Endometrial microvascular endothelial cells (primary cell): ENCODE measurements around the gene IFIT5. TPM values are rescaled to one million over a fixed set of nuclear protein-coding genes. Genes with fewer than 3 reads are reported as not detected.
"Not testable (repeated sequence)": the region's sequence is repeated elsewhere in the genome, so short reads cannot be mapped to it uniquely, and the experiment has no call there.

Source experiments
- in situ Hi-C: cut with HindIII; loops from 2 replicates; pipeline ENCODE4 v1.10.0; 2017; ENCODE audit warnings: low sequenced_read_pairs, low pct_unique_long_range_greater_than_20kb; ENCODE audit errors: inconsistent ontology term
- total RNA-seq: library from RNA; depleted of rRNA; stranded (reverse); fragments of >200 nt; gene quantifications from one replicate; pipeline ENCODE4 v1.2.3, GENCODE V29; 2015; ENCODE audit errors: inconsistent ontology term

The IFIT5 gene
- total RNA-seq, 1 donor from 2014 or later, result 12.9 TPM

DNA sequence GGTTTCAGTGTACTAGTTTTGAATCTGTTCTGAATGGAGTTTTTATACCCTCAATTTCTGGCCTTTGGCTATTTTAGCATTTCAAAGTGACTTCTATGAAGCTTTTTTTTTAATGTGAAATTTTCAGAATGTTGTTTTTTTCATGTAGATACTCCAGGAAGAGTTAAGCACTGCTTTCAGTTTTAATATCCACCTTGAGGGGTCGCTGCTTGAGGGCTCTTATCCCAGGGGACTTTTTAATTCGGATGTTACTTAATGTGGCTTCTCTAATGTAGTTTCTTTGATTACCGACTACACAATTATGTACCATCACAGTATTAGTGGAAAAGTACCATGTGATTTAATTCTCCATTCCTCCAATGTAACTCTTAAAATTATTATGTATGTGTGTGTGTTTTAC, 5.2 kb downstream of the IFIT5 start:
- in situ Hi-C loops, result loop anchor here (25.0 kb wide), 1 partner anchor 143 kb away; no protein-coding TSS in a partner anchor

DNA sequence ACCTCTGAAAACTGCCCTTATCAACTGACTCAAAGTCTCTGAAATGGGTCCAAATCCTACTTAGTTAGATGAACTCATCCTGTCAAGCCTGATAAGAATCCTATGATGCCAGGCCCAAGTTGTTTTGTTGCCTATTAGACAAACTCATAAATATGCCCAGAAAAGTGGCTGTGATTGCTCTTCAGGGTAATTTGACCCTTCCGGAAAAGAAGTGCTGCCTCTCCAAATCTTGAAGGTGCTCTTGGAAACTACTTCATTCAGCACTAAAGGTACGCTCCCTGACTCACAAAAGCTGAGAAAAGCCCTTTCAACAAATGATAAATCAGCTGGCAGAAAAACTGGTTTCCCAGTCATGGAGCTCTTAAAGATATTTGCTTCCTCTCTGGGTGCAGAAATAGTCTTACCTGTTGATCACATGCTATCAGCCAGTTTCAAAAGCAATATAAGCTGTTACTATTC, 6.7 kb downstream of the IFIT5 start:
- in situ Hi-C loops, result loop anchor here (25.0 kb wide), 1 partner anchor 141 kb away; no protein-coding TSS in a partner anchor

DNA sequence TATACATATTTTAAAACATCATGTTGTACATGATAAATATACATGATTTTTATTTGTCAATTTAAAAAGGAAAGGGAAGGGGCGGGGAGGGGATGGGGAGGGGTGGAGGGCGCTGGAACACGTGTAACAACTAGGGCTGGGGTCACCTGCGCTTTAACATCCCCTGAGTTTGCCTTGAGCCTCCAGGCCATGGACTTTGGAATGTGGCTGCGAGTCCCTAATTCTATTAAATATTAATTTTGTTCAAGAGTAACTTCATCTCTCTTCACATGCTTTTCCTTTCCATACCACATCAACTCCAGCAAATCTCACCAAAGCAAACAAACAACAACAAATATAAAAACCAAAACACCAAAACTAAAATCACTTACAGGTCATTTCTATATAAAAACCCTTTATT, 10.6 kb downstream of the IFIT5 start:
- in situ Hi-C loops, result loop anchor here (25.0 kb wide), 1 partner anchor 137 kb away; no protein-coding TSS in a partner anchor

DNA sequence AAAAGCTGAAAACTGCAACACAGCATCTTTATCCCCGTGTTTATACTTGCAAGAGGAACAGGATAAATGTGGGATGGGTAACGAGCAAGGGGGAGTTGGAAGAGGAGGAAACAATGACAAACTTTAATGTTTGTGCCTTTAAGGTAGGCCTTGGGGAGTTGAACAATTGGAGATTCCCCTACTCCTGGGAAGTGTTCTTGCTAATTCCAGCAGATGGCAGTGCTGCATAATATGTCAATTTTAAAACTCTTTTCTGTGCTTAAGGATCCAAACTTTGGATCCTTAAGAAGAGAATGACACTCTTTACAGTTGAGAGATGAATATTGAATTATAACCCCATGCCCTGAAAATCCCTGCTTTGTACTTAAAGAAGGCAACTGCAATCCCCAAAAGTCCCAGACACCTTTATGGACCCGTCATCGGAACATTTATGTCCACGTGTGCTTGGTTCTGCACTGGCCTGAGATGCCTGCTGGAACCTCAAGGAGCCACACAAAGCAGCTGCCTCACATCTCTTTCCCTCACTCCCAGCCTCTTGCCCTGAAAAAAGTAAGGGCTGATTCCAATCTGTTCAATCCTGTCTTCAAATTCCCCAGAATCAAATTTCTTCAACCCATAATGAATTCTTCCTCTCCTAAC, 12.0 kb downstream of the IFIT5 start:
- in situ Hi-C loops, result no loop called here

DNA sequence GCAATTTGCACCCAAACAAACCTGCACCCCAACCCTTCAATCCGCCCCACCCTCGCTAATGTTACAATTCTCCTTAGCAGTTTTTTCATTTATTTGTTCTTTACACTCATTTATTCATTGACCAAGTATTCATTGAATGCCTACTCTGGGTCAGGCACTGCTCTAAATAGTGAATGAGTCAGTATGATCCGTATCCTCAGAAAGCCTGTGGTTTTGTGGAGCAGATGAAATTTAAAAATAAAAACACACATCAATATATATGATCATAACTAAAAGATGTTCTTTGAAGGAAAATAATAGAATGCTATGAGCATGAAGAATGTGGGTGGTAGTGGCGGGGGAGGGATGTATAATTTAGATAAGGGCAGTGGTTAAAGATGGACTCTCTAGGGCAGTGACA, 13.3 kb downstream of the IFIT5 start:
- in situ Hi-C loops, result no loop called here

DNA sequence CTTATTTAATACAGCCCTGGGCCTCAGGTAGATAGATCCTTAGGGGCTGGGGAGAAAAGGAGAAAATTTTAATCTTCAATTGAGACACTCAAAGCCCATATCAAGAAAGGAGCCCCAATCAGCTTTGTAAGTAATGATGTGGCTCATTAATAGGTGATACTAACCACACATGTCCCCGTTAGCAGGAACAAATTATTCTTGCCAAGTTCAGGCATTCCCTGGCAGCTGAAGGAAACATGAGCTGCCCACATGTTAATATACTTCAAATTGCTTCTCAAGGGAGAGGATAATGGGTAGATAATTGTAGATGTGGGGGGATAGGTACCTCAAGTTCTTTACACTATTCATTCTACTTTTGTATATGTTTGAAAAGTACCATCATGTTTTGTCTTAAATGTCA, 14.5 kb downstream of the IFIT5 start:
- in situ Hi-C loops, result no loop called here

DNA sequence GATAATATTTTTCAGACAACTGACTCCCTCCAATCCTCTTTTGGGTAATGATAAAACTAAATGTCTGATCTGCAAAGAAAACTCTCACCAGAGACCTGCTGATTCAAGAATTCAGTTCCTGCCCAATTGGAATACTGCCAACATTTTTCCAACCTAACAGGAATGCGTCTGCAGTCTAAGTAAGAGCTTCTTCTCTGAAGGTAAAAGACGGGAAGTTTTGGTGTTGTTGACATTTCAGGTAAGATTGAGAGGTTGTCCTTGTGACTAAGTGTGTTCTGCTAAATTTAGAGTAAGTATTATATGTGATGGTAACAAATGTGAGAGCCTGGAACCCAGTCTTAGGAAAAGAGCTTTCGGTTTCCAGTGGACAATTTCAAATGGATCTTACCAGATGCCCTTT, 17.6 kb downstream of the IFIT5 start:
- in situ Hi-C loops, result no loop called here

DNA sequence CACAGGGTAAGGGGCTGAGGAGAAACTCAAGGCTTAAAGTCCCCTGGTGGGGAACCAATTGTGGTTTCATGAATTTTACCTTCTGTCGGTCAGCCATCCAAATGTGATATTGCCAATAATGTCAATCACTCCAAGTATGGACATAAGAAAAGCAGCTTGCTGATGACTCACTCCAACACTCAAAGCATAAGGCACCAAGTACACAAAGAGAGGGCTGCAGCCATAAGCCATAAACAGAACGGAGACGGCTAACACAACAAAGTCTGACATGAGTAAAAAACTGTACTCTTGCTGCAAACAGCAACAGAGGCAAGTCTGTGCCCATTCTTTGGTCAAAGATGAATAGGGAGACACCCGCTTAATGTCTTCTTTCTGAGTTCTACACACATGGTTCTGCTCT, 24.2 kb downstream of the IFIT5 start:
- in situ Hi-C loops, result no loop called here

DNA sequence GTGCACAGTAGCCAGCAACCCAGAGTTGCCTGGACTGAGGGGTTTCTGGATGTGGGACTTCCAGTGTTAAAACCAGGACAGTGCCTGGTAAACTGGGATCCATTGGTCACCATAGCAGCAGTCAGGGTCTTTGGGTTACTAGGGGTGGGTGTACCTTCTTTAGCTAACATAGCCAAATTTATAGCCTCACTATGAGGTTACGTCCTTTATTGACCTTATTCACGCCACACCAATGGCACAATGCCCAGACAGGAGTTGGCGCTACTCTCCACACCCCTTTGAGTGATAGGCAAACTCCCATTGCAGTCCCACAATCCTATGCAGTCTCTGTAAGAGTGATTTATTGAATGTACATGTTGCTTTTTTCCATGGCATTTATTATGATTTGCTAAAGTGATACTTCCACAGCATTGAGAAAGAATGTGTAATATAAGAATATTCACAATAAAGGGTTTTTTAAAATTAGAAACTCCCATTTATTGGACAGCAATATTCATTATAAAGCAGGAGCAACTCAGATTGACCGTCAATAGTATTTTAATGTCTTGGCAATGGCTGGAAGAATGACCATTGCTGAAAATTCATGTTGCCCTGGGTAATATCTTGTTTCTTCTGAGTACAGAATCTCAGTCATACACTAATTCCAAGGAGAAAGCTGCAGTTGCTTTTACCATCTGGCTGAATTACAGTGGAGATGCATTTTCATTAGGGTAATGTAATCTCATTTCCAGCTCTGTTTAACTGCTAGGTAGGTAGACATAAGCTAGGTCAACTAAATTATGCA, 26.1 kb downstream of the IFIT5 start:
- in situ Hi-C loops, result no loop called here

DNA sequence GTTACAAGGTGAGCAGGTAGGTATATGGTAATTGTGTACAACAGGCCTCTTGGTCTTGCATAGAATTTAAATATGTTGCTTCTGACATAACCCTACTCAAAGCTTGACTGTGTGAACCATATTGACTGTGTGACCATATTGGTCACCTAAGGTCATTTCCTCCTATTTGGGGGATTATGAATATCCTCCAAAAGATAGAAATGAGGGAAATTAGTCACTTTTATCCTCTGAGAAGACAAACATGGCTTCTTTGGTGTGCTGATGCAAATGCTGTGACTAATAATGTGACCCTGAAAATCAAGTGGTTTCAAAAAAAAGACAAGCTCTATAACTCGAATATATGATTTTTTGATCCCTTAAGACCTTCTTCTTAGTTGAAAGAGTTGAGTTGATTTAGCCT, 27.9 kb downstream of the IFIT5 start:
- in situ Hi-C loops, result no loop called here

DNA sequence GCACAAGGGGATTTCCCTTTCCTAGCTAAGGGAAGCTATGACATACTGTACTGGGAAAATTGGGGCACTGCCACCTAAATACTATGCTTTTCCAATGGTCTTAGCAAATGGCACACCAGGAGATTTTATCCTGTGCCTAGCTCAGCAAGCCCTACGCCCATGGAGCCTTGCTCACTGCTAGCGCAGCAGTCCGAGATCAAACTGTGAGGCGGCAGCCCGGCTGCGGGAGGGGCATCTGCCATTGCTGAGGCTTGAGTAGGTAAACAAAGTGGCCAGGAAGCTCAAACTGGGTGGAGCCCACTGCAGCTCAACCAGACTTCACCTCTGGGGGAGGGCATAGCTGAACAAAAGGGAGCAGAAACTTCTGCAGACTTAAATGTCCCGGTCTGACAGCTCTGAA, 30.5 kb downstream of the IFIT5 start:
- in situ Hi-C loops, result not testable (repeated sequence)

DNA sequence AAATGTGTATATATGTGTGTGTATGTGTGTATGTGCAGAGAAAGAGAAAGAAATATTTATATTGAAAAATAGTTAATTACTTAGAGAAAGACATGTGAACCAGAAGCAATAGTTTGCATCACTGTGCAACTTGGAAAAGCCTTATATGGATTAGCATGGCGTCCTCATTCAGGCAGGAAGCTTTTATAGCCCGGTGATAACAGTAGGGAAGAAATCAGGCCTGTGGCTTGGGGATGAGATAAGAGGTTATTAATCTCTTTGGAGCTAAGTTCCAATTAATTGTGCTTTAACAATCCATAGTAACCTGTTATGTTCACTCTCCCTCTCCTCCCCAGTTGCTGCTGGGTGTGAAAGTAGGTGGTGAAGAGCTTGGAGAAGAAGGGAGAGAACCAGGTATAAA, 36.5 kb downstream of the IFIT5 start:
- in situ Hi-C loops, result no loop called here

DNA sequence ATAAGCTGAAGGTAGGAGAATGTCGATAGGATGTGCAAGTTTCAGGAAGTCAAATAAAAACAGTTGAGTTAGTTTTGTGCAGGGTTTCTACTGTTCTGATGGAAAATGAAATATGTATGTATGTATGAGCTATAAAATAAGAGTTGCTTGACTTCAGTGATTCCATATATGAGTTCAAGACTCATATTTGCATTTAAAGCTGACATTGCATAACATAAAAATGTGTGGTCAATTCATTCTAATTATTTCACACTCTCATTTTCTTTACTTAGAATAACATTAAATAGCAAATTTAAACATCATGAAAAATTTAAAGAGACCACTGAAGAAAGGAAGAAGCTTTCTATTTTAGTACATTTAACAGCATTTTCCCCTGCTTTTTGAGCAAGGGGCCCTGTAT, 37.8 kb downstream of the IFIT5 start:
- in situ Hi-C loops, result no loop called here

DNA sequence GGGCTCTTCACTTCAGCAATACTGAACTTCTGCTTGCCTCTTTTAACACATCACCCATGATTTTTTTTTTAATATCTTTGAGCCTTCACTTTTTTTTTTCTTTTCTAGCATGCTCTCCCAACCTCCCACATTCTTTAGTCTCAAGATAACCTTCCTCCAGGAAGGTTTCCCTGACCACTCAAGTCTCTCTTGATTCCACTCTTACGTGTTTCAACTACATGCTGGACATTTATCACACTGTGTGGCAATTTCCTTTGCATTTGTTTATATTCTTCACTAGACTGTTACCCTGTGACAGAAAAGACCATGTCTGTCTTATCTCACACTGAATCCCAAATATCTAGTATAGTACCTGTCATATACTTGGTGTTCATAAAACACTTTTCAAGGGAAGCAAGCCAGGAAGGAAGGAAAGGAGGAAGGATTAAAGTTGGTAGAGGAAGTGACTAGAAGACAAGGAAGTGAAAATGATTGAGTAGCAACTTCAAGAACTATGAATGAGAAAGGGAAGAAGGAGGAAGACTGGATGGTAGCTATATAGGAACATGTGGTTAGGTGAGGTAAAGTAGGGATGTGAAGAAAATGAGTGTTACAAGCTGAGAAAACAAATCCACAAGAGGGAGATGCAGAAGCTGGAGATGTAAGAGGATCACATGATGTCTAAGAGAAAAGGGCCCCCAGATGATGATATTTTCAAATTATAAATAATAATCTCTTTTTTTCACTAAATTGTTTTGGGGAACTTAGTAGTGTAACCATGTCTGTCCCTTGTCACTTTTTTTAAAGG, 40.4 kb downstream of the IFIT5 start:
- in situ Hi-C loops, result no loop called here

DNA sequence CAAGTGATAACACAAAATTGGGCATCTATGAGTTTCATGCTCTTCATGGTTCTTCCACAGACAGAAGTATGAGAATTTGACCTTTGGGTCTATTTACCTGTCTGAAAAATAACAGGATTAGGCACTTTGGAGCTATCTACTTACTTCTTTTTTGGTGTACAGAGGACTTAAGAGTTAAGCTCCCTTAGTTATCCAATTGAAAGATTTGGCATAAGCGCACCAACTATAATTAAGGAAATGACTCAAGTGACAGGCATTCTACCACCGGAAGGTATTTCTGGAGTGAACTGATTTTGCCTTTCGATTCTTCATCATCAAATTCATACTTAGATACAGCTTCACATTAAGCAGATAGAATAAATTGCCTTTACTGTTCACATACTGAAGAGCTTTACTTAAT, 43.9 kb downstream of the IFIT5 start:
- in situ Hi-C loops, result no loop called here

DNA sequence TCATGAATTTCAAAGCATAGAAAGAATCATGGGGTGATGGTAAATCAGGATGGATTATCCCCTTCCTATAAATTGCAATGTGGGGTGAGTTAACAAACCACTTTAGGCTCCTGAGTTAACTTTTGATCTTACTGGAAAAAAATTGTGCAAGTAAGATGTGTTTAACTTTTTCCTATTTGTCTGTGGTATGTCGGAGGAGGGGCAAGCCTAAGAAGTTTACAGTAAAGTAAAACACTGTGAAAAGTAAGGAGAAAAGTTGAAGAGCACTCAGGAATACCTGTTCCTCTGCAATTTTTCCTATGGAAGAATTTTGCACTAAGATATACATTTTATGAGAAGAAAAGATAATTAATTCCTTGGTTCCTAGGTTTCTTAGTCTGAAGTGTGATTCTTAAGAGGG, 44.4 kb downstream of the IFIT5 start:
- in situ Hi-C loops, result no loop called here

DNA sequence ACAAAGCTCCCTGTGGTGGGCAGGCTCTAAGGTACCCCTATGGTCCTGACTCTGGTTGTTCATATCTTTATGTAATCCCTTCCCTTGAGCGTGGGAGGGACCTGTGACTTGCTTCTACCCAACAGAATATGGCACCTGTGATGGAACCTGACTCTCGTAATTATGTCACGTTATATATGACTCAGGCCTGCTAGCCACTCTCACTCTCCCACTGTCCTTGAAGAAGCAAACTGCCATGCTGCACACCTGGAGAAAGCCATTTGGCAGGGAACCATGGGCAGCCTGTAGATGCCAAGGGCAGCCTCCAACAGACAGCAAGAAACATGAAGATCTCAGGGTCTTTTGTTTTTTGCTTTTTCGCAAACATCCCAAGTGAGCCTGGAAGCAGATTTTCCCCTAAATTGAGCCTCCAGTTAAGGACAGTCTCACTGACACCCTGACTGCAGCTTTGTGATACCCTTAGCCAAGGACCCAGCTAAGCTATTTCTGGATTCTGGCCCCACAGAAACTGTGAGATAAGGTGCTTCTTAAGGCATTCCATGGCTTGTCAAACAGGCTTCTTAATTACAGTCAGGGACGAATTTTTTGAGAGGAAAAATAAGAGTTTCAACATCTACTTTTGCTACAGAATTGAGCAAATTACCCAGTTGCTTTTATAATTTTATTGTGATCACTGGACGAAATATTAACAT, 49.6 kb downstream of the IFIT5 start:
- in situ Hi-C loops, result no loop called here

DNA sequence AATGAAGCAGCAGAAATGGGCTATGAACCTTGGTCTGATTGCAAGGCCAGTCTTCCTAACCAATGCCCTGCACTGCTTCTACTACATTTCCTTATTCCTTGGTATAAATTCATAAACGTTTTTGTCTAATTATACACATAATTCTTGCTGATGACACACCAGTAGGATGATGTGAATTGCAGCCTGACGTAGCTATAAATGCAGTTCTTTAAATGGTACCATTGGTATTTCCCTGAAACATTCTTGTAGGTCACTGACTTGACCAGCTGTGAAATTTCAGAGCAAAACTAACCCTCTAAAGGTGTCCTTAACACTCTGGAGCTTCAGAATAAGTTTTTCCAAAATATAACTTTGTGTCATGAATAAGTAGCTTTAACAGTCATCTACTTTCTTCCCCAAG, 50.8 kb downstream of the IFIT5 start:
- in situ Hi-C loops, result no loop called here

DNA sequence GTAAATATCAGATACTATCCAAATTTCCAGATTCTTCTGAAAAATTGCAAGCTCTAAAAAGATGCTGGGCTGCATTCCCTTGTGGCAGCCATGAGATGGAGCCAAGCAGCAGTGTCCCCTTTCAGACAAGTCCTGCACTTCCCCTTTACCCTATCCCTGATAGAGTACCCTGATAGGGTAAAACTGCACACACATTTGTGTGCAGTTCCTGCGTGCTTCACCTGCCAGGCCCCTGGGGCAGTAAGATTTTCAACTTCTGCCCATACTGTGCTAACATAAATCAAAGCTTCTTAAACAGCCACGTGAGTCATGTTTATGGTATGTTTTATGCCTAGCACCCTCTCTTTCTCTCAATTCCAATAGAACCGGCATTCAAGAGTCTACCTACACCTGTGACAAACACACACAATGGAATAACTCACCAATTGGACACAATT, 52.2 kb downstream of the IFIT5 start:
- in situ Hi-C loops, result no loop called here
